NCI-H1436 (cell line): ENCODE measurements around the gene PARP12.

Experiments used
- DNase-seq: peaks from one replicate; lab custom pipeline; 2025; lab: John Stamatoyannopoulos, UW

Gene PARP12

GRCh38 chr7:139991269-139991666 is 71.5 kb downstream of the PARP12 start:
- no peak for DNase-seq

- no peak for DNase-seq
Observed at GRCh38 chr7:139990571-139991268, 72.0 kb downstream of the PARP12 start.

DNA sequence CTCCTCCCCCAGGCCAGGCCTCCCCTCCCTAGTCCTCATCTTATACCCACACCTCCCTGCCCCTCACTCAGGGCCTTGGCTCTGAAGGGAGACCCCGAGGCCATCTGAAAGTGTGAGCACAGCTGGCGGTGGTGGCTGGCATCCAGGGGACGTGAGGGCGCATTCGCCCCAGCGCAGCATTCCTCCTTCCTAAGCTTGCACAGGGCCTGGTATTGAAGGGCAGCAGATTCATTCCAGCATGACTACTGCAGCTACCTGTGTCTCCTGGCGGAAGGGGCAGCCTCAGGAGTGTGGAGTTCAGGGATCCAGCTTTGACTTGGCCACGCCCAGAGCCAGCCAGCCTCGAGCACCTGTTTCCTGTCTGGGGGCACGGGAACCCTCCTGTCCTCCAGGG is 72.6 kb downstream of the PARP12 start:
- no peak for DNase-seq

DNA sequence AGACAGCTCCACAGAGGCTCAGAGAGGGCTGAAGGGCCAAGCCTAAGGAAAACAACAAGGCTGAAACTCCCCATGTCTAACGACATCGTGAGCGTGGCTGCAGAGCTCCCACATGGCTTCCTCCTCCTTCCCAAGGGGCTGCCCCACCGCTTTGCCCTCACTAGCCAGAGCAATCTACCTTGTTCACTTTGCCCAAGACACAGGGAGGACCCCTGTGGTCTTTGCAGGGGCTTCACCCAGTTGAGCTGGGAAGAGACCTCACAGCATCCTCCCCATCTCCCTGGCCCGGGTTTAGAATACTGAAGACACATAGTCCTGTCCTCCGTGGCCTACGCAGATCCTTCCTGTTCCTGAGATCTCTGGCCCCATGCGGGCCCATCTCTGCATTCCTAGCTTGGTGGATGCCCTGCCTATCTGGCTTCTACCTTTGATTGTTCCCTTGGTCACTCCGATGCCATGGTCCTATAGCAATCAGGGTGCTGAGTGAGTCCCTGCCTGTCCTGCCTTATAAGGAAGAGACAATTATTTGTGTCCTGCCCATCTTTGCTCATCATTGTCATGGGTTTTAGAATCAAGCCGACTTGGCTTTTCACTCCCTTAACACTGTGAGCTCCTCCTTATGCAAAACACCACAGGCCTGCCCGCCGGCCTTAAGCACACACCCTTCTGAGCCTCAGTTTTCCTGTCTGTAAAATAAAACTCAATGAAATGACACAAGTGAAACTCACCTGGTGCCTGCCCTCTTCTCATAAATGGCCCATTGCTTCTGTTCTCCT is 73.2 kb downstream of the PARP12 start:
- no peak for DNase-seq

DNA sequence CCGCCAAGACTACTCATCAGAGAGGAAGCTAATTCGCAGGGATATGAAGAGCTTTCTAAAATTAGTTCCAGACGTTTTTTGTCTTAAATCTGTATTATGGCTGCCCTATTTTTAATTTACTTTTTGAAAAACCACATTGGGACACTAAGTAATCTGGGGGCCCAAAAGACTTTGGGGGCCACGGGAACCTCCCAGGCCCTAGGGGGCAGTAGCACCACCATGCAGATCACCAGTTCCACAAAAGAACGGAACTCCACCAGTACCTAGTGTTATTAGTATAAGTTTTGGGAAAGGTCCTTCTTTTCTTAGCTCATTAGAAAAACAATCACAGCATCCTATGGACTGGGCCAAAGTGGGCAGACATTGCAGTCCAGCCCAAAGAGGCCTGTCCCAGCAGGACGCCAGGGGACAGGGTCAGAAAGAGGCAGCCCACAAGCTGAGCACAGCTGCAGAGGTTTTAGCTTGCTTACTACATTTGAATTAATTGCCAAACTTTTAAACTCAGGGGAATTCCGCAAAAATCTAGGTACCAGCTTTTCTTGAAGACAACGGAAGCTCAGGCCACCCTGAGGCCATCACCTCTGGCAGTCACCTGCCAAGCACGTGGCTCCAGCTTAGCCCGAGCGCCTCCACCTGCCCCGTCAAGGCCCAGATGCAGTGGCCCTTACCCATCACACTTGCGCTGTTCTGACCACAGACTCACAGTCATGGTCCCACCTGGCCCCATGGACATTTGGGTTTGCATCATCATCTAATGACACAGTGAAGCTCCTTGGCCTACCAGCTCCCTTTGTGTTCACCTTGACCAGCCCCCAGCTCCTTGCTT is 74.8 kb downstream of the PARP12 start:
- no peak for DNase-seq

DNA sequence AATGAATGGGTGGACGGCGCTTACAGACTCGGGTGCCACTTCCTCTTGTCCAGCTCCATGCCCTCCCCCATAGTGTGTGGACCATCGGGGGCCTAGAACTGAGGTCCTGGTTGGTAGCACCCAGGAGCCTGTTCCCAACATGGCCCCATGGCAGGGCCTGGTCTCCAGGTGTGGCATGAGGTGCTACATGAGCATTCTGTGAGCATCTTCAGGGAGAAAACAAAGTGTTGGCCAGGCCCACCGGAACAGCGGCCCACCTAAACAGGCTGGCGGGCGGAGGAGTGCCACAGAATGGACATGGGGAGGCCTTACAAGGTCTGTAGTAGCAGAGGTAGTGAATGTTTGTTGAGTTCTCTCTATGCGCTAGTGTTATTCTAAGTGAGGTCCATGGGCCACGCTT is 76.9 kb downstream of the PARP12 start:
- DNase-seq = no peak

- no peak for DNase-seq
Observed at GRCh38 chr7:139984642-139985539, 77.9 kb downstream of the PARP12 start.

DNA sequence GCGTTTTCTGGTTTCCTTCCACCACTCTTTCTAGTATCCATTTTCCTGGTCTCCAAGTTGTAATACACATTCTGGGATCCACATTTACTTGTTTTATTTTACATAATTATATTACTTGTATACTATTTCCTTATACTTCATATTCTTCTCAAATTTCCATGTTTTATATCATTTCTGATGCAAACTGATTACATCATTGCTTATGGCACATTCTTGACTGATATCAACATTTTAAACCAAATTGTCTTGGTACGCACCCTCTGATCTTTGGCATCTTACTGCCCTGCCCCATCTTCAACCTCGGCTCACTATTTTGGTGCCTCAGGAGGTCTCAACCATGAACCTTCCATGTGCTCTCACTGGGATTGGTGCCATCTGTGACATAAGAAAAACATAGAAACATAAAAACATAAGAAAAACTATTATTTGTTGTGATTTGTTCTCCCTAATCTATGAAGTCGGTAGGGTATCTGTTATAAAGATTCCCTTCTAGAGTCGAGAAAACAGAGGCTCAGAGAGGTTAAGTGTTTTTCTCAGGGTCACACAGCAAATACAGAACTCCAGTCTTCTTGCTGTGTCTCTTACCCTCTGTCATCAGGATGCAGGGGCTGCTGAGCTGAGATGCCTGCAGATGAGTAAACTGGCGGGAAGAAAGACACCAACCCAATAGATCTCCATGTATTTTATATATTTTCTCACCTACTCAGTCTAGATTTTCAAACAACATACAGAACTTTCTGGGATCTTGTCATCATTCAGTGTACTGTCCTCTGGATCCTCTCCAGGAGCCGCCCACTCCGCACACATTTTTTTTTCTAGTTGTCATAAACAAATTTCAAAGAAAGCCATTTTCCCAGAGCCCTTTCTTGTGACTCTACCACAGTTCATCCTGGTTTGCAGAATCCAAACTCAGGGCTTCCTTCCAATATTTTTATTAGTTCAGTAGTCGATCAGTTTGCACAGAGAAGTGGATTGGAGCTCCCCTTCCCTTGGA is 79.5 kb downstream of the PARP12 start:
- no peak for DNase-seq

DNA sequence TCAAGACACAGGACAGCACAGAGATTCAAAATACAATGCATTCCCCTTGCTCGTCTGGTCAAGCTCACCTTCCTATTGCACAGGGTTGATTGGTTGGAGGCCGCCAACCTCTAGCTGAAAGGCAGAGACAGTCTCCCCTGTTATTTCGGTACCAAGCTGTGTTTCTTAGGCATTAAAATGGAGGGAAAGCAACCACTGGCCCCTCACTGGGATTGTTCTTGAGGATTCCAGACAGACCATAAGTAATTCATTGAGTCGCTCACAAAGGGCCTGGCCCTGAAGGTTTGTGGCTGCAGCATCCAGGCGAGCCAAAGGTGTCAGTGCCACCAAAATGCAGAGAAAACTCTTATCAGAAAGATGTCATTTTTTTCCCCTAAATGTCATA is 81.2 kb downstream of the PARP12 start:
- no peak for DNase-seq

- no peak for DNase-seq
Observed at GRCh38 chr7:139976838-139977656, 85.7 kb downstream of the PARP12 start.

DNA sequence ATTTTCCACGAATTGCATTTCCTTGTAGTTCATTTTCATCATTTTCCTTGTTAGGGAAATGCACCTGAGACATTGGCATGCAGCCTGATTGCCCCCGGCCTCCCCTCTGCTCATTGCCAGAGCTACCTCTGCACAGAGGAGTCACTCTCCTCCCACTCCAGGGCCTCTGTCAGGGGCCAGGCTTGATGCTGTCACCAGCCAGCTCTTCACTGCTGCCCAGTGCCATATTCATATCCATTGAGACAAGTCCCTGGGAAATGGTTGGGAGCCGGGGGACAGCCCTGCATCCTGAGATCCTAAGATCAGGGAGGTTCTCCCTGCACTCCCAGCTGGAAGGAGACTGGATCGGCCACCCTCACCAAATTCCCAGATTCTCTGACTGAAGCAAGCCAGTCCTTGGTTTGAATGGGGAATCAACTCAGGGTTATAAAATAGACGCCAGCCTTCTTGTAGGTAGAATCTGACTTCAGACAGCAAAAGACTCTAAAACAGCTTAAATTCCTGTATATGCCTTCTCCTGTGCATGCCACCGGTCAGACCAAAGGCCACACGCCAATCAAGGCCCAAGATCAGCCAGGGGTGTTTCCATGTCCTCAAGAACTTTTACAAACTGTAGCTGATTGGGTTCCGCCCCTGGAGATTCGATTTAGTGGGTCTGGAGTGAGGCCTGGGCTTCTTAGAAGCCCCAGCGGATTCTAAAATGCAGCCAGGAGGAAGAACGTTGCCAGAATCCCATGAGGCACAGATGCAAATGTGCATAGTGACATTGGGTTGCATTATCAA is 86.5 kb downstream of the PARP12 start:
- no peak for DNase-seq

DNA sequence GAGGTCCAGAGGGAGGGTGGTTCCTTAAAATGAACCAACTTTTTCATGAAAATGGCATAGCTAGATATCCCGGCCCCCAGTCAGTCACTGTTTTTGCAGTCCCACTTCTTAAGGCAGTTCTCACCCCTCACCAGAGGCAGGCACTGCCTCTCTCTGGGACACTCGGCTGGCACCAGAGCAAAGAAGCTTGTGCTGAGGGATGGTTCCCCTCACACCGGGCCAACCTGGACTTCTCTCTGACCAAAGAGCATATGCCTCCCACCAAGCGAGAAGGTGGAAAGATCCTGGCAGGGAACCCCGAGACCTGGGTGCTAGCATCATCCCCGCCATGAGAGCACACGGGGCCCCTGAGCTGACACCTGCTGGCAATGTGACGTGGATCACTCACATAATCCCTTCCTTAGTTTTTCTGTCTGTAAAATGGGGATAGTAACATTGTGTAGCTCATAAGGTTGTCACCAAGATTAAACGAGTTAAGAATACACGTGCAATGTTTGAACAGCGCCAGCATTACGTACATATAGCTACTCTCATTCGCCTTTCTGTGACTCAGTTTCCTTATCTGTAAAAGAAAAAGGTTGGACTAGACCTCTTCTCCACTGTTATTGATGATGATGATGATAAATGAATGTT is 88.5 kb downstream of the PARP12 start:
- no peak for DNase-seq
